HG02885 (cell line): Measurements from ENCODE around the gene KRTAP4-6.
"Not testable (repeated sequence)": the region's sequence is repeated elsewhere in the genome, so short reads cannot be mapped to it uniquely, and the experiment has no call there.

Experiments used
- ATAC-seq: cut with Tn5 transposase; IDR thresholded peaks from one replicate; pipeline ENCODE4 v1.9.1; 2021; ENCODE audit warnings: mild to moderate bottlenecking; ENCODE audit not compliant: unreplicated experiment, poor library complexity

The KRTAP4-6 gene

GRCh38 chr17:41148971-41149651 lies 8.8 kb upstream of the KRTAP4-6 start:
- ATAC-seq = not testable (repeated sequence)

- no peak for ATAC-seq
These were observed 7.3 kb upstream of the KRTAP4-6 start for GRCh38 chr17:41147531-41148204.

GRCh38 chr17:41145261-41145660 lies 4.9 kb upstream of the KRTAP4-6 start:
- ATAC-seq = no peak

- ATAC-seq = no peak
These were observed 4.5 kb upstream of the KRTAP4-6 start for GRCh38 chr17:41144846-41145245.

- ATAC-seq = no peak
These were observed 1.0 kb upstream of the KRTAP4-6 start for GRCh38 chr17:41141361-41141760.

- not testable (repeated sequence) for ATAC-seq
These were observed 479 bp downstream of the KRTAP4-6 start for GRCh38 chr17:41139865-41140264.

GRCh38 chr17:41133880-41134735 lies 6.2 kb downstream of the KRTAP4-6 start:
- no peak for ATAC-seq

- ATAC-seq = no peak
These were observed 8.4 kb downstream of the KRTAP4-6 start for GRCh38 chr17:41131979-41132378.

GRCh38 chr17:41127371-41127770 lies 13.0 kb downstream of the KRTAP4-6 start:
- no peak for ATAC-seq

GRCh38 chr17:41126412-41126811 lies 13.9 kb downstream of the KRTAP4-6 start:
- ATAC-seq = no peak

GRCh38 chr17:41125064-41125463 lies 15.3 kb downstream of the KRTAP4-6 start:
- no peak for ATAC-seq

GRCh38 chr17:41123991-41124371 lies 16.4 kb downstream of the KRTAP4-6 start, which contains the start of gene KRTAP4-12:
Gene KRTAP4-12 (minus strand): TSS chr17:41124182. CDS start chr17:41124122, 60 bp downstream.
- not testable (repeated sequence) for ATAC-seq

GRCh38 chr17:41123292-41123990 lies 16.9 kb downstream of the KRTAP4-6 start:
- not testable (repeated sequence) for ATAC-seq

- no peak for ATAC-seq
These were observed 18.6 kb downstream of the KRTAP4-6 start for GRCh38 chr17:41121742-41122141.

- ATAC-seq = not testable (repeated sequence)
These were observed 20.4 kb downstream of the KRTAP4-6 start for GRCh38 chr17:41119696-41120690.

- no peak for ATAC-seq
These were observed 21.6 kb downstream of the KRTAP4-6 start for GRCh38 chr17:41118721-41119120.

GRCh38 chr17:41117846-41118386 lies 22.4 kb downstream of the KRTAP4-6 start, which contains the start of gene KRTAP4-11:
Gene KRTAP4-11 (minus strand): TSS chr17:41118373. CDS start chr17:41118315, 58 bp downstream.
- ATAC-seq = not testable (repeated sequence)

GRCh38 chr17:41116297-41116696 lies 24.0 kb downstream of the KRTAP4-6 start:
- ATAC-seq = no peak
